Hematopoietic multipotent progenitor cell treated with erythropoietin and hydrocortisone succinate and interleukin-3 and kit ligand, for 8 days (in vitro differentiated cells): Measurements from ENCODE around the gene TPX2.
"Not testable (repeated sequence)": the region's sequence is repeated elsewhere in the genome, so short reads cannot be mapped to it uniquely, and the experiment has no call there.

Experiments used
- DNase-seq: peaks from one replicate; pipeline ENCODE4 v3.0.0-alpha.2; 2015

Gene TPX2

GRCh38 chr20:31818376-31818908, 79.4 kb downstream of the TPX2 start:
- DNase-seq, result no peak

DNA sequence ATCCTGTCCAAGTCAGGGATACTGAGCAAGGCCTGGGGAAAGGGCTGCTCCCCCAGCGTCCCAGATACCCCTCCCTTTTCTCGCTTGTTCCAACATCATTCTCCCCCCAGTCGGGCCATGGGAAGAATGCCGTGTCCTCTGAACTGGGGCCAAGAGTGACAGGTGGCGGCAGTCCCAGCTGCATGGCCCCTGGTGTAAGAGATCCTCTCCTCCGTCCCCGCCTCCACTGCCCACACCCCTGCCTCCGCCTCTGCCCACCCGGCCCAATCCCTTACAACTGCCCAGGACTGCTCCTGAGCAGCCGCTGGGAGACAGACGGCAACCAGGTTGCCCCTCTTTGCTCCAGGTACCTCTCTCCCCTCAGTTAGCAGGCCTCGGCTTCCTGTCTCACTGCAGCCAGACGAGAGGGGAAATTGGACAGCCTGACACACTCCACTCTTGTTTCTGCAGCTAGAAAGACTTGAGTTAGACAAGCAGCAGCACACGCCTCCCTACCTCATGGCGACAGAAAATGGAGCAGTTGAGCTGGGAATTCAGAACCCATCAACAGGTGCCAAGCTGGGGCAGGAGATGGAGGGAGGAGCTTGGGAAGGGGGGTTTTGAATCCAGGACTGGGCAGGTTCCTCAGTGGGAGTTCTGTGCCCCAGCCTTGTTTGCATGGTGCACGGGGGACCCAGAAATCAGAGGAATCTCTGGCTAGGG, 80.1 kb downstream of the TPX2 start, which contains the start of gene MYLK2:
MYLK2 (plus strand) TSS at position 274 of the 702 bp plus-strand sequence; CDS start at position 499, 225 bp downstream.
- no peak for DNase-seq

GRCh38 chr20:31820228-31820627, 81.1 kb downstream of the TPX2 start:
- no peak for DNase-seq

GRCh38 chr20:31821427-31821826, 82.3 kb downstream of the TPX2 start:
- no peak for DNase-seq

GRCh38 chr20:31822421-31823330, 83.6 kb downstream of the TPX2 start:
- peak; percentile 65 for DNase-seq

- no peak for DNase-seq
Measured at GRCh38 chr20:31823360-31824124, 84.5 kb downstream of the TPX2 start.

DNA sequence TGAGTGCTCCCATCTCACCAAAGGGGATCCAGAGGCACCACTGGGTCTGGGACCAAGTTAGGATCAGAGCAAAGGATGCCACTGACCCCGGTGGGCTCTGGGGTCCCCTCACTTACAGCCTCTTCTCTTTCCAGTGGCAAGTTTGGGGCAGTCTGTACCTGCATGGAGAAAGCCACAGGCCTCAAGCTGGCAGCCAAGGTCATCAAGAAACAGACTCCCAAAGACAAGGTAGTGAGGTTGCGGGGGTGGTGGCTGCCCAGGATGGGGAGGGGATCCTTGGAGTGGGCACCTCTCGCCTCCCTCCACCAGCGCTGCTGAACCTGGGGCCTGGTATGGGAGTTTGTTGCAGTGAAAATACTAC, 85.0 kb downstream of the TPX2 start:
- DNase-seq, result no peak

GRCh38 chr20:31824554-31825313, 85.6 kb downstream of the TPX2 start:
- no peak for DNase-seq

- no peak for DNase-seq
Measured at GRCh38 chr20:31826074-31826473, 87.0 kb downstream of the TPX2 start.

DNA sequence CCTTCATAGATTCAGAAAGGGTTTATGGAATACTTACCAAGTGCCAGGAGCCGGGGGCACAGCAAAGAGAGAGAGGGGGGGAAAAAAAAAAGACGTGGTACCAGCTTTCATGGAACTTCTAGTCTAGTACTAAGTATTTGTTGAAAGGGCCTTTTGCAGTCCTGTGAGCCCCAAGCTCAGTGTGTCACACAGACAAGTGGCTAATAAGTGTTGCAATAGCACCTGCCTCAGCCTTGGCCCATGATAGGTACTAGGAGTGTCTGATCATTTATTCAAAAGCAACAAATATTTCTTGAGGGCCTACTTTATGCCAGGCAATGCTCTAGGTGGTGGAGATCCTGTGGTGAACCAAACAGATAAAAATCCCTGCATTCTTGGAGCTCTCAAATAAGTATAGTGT, 88.0 kb downstream of the TPX2 start:
- DNase-seq, result no peak

GRCh38 chr20:31828016-31828415, 88.9 kb downstream of the TPX2 start:
- DNase-seq, result not testable (repeated sequence)

GRCh38 chr20:31829731-31830130, 90.6 kb downstream of the TPX2 start:
- DNase-seq, result no peak

GRCh38 chr20:31830406-31830981, 91.4 kb downstream of the TPX2 start:
- no peak for DNase-seq

- no peak for DNase-seq
Measured at GRCh38 chr20:31831211-31831610, 92.1 kb downstream of the TPX2 start.

- DNase-seq, result no peak
Measured at GRCh38 chr20:31831771-31832306, 92.7 kb downstream of the TPX2 start.

GRCh38 chr20:31833130-31833930, 94.2 kb downstream of the TPX2 start:
- DNase-seq, result peak; percentile 63

- no peak for DNase-seq
Measured at GRCh38 chr20:31833931-31834521, 94.9 kb downstream of the TPX2 start.

GRCh38 chr20:31835554-31835953, 96.5 kb downstream of the TPX2 start:
- no peak for DNase-seq

DNA sequence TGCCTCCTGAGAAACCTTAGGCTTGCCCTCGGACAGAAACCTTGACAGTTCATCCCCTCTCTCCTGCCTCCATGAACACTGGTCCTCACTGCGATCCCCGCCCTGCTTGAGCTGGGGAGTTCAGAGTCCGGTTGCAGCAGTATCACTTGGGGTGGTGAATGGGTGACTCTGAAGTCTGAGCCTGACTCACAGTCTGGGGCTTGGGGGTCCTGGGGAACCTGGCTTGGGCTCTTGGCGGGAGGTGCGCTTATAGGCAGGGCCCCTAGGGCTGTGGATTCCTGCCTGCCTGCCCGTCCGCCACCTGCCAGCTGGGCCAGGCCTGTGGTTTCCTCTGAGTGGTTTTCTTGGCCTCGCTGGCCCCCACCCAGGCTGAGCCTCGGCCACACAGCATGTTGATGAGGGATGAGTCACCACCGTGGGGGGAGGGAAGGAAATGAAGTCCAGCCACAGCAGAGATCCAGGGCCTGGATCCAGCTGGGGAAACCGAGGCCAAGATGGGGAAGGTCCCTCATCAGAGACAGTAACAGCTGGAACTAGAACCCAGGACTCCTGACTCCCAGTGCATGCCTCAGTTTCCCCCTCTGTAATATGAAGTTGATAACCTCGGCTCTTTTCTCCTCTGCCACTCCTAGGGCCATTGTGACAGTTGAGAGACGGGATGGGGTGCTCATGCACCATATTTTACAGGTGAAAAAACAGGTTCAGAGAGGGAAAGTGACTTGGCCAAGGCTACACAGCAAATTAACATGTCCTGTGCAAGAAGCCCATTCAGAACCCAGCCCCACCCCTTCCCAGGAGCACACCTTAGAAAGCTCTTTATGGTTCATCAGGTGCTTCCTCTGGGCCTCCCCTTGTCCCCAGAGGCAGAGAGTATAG, 97.1 kb downstream of the TPX2 start:
- peak; percentile 78 for DNase-seq
